HepG2 (cell line): ENCODE measurements around the gene PBX2. TPM values are rescaled to one million over a fixed set of nuclear protein-coding genes. Genes with fewer than 3 reads are reported as not detected.
A peak's percentile ranks its signal among the peaks of the same experiment; 100 is the strongest.

Source experiments
- HNRNPL ChIP-seq: fragments of 200-400 bp; formaldehyde crosslinking; IDR thresholded peaks from 2 replicates; pipeline ENCODE4 v1.6.1; 2017; ENCODE audit warnings: mild to moderate bottlenecking, low read depth, low read length
- KIAA2018 ChIP-seq: sonication (generic); formaldehyde crosslinking; IDR thresholded peaks from 2 replicates; pipeline ENCODE4 v1.5.0; 2020; ENCODE audit warnings: mild to moderate bottlenecking, missing genetic modification reagents, borderline replicate concordance
- ZBTB26 ChIP-seq: IDR thresholded peaks from 2 replicates; pipeline ENCODE4 v1.6.1; 2016; ENCODE audit warnings: missing compliant biosample characterization, missing genetic modification reagents, borderline replicate concordance
- ZNF331 ChIP-seq: sonication (generic); formaldehyde crosslinking; IDR thresholded peaks from 2 replicates; pipeline ENCODE4 v1.4.0; 2020; ENCODE audit warnings: missing genetic modification reagents
- ZNF652 ChIP-seq: IDR thresholded peaks from 2 replicates; pipeline ENCODE4 v1.6.1; 2016; ENCODE audit warnings: low read depth, borderline replicate concordance
- polyA plus RNA-seq, 8 experiments: library from polyadenylated mRNA; depleted of rRNA in 3 of 8; stranded (reverse) in 7 of 8; unstranded in 1 of 8; fragments of >200 nt; fragmentation: Illumina TruSeq in 4 of 8; extraction: Trizol in 4 of 8; gene quantifications; 2 replicates each; pipeline versions ENCODE4 v1.2.1 to v1.2.3, GENCODE V29; 2011 to 2016; ENCODE audit warnings: low read depth in 4 of 8, missing spikeins in 1 of 8, mixed read lengths in 1 of 8; ENCODE audit not compliant: insufficient read depth in 1 of 8
- total RNA-seq, 5 experiments: library from RNA; depleted of rRNA; stranded (reverse); fragments of >200 nt; fragmentation: Illumina TruSeq; extraction: Trizol; gene quantifications; 2 replicates each; pipeline ENCODE4 v1.2.3, GENCODE V29; 2016; ENCODE audit warnings: low read depth in 1 of 5

PBX2 gene
- total and polyA plus RNA-seq, 2 of the 13 experiments (the other 11 are each of a cell fraction or from before 2014, with no cell fraction given): 42.3 to 77.8 TPM

DNA sequence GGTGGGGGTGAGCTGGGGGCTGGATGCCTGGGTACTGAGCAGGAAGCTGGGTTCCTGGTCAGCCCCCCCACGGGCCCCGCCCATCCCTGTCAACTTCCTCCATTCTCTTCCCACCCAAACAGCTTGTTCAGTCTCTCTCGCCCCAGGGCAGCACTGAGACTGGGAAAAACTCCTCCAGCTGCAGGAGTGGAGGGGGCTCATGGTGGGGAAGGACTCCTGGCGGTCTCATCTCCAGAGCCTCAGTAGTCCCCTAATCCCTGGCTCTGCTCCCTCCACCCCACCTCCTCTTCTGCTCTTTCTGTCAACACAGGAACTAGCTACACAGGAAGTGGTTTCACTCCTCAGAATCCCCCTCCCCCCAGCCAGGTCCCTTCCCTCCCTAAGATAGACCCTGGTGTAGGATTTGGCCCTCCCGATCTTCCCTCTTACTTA, 2.6 kb upstream of the PBX2 start, which contains the start of gene GPSM3 (continued):
- TF ChIP-seq ZBTB26 (CRISPR knock-in tag) (peak; percentile 32; the same call in 1 of the 2 replicates), KIAA2018 (no peak), ZNF652 (CRISPR knock-in tag) (no peak), HNRNPL (no peak), ZNF331 (CRISPR knock-in tag) (0 out of 2 replicates have a peak, but pooled peaks have one; percentile 16)
